ENCODE data around the gene DUSP2. TPM values are rescaled to one million over a fixed set of nuclear protein-coding genes. Genes with fewer than 3 reads are reported as not detected.

The DUSP2 gene
- polyA plus RNA-seq, 3 donors = 48.4 to 392 (median 66.1) TPM

- Mint-ChIP-seq H3K4me3 (no peak overlapping the region), H3K9me3 (peaks cover 0 to 2% (median 0%) of the 10 kb centered on the region in 7 donors), H3K36me3 (no peaks in the 10 kb centered on the region), H3K27ac (no peak overlapping the region), H3K27me3 (ENCODE audit: low read depth in 3 of 3) (peaks cover 0 to 2% (median 2%) of the 10 kb centered on the region in 3 donors), H3K4me1 (peaks cover 2% of the 10 kb centered on the region)
- no peaks in the 10 kb centered on the region for H3K9me3 ChIP-seq (replicated peaks in 1 of 2; ENCODE audit: control insufficient read depth in 1 of 2, insufficient read depth in 1 of 2, low read length in 2 of 2)
- no peak for TF ChIP-seq CTCF (IDR thresholded peaks at IDR 0.05)
- H2AFZ ChIP-seq (ENCODE audit: insufficient read depth, low read depth, low read length, poor library complexity, severe bottlenecking) = no peak overlapping the region
- no peak overlapping the region for H3K4me2 ChIP-seq (replicated peaks; ENCODE audit: extremely low read depth, low read length, poor library complexity, severe bottlenecking)
- H3K36me3 ChIP-seq (replicated peaks in 1 of 2; ENCODE audit: control insufficient read depth in 1 of 2, insufficient read depth in 2 of 2, low read length in 2 of 2) = no peaks in the 10 kb centered on the region
- WGBS (ENCODE audit: insufficient coverage) = 100% methylated on average over 2 of the region's 3 CpGs
- H3K4me3 ChIP-seq (replicated peaks in 1 of 3; ENCODE audit: low read depth in 2 of 3, low read length in 3 of 3) = no peak overlapping the region
- H3K9ac ChIP-seq (ENCODE audit: insufficient read depth, low read length, poor library complexity, severe bottlenecking) = no peak overlapping the region
- intact Hi-C loops (cut with micrococcal nuclease) = loop anchor here in 1 of 2 donors (10.0 kb wide), 3 partner anchors 56 to 176 kb away; partner anchors contain the start of genes ADRA2B and ANKRD36C
- no peaks in the 10 kb centered on the region for H3K27me3 ChIP-seq (ENCODE audit: control insufficient read depth in 2 of 2, insufficient read depth in 2 of 2, low read length in 2 of 2)
- no peaks in the 10 kb centered on the region for H3K79me2 ChIP-seq (ENCODE audit: insufficient read depth, low read length)
- no peak for DNase-seq
- no peaks in the 10 kb centered on the region for H3K4me1 ChIP-seq (ENCODE audit: control insufficient read depth in 1 of 2, insufficient read depth in 2 of 2, low read length in 2 of 2)
- H3K27ac ChIP-seq (ENCODE audit: low read depth in 1 of 2, low read length in 2 of 2) = no peak overlapping the region
- H4K20me1 ChIP-seq (ENCODE audit: insufficient read depth, low read length) = no peaks in the 10 kb centered on the region
Measured at GRCh38 chr2:96170626-96171025, 25.4 kb upstream of the DUSP2 start.

GRCh38 chr2:96169868-96170507 is 24.7 kb upstream of the DUSP2 start:
- H4K20me1 ChIP-seq (ENCODE audit: insufficient read depth, low read length) = no peaks in the 10 kb centered on the region
- Mint-ChIP-seq H3K27ac (peak overlapping the region in 1 of 7 donors; percentile 42), H3K9me3 (peaks cover 0 to 2% (median 0%) of the 10 kb centered on the region in 7 donors), H3K4me3 (no peak overlapping the region), H3K27me3 (ENCODE audit: low read depth in 3 of 3) (peaks cover 0 to 2% (median 2%) of the 10 kb centered on the region in 3 donors), H3K36me3 (no peaks in the 10 kb centered on the region), H3K4me1 (peaks cover 2% of the 10 kb centered on the region)
- no peaks in the 10 kb centered on the region for H3K79me2 ChIP-seq (ENCODE audit: insufficient read depth, low read length)
- no peak overlapping the region for H3K4me3 ChIP-seq (replicated peaks in 1 of 3; ENCODE audit: low read depth in 2 of 3, low read length in 3 of 3)
- H3K9ac ChIP-seq (ENCODE audit: insufficient read depth, low read length, poor library complexity, severe bottlenecking) = no peak overlapping the region
- no peak overlapping the region for H3K27ac ChIP-seq (ENCODE audit: low read depth in 1 of 2, low read length in 2 of 2)
- no peak for TF ChIP-seq CTCF (IDR thresholded peaks at IDR 0.05)
- WGBS (ENCODE audit: insufficient coverage) = 100% methylated on average over 1 of the region's 2 CpGs
- no peak for DNase-seq
- H3K36me3 ChIP-seq (replicated peaks in 1 of 2; ENCODE audit: control insufficient read depth in 1 of 2, insufficient read depth in 2 of 2, low read length in 2 of 2) = no peaks in the 10 kb centered on the region
- no peak overlapping the region for H3K4me2 ChIP-seq (replicated peaks; ENCODE audit: extremely low read depth, low read length, poor library complexity, severe bottlenecking)
- no peaks in the 10 kb centered on the region for H3K4me1 ChIP-seq (ENCODE audit: control insufficient read depth in 1 of 2, insufficient read depth in 2 of 2, low read length in 2 of 2)
- H3K9me3 ChIP-seq (replicated peaks in 1 of 2; ENCODE audit: control insufficient read depth in 1 of 2, insufficient read depth in 1 of 2, low read length in 2 of 2) = no peaks in the 10 kb centered on the region
- no peak overlapping the region for H2AFZ ChIP-seq (ENCODE audit: insufficient read depth, low read depth, low read length, poor library complexity, severe bottlenecking)
- H3K27me3 ChIP-seq (ENCODE audit: control insufficient read depth in 2 of 2, insufficient read depth in 2 of 2, low read length in 2 of 2) = no peaks in the 10 kb centered on the region
- intact Hi-C loops (cut with micrococcal nuclease) = loop anchor here in 1 of 2 donors (10.0 kb wide), 3 partner anchors 55 to 175 kb away; partner anchors contain the start of genes ADRA2B and ANKRD36C
